Smooth muscle cell (in vitro differentiated cells): ENCODE results near the gene NOVA2. TPM values are rescaled to one million over a fixed set of nuclear protein-coding genes. Genes with fewer than 3 reads are reported as not detected.

ENCODE experiments used
- DNase-seq: peaks from one replicate; lab custom pipeline; 2025; ENCODE audit not compliant: unreplicated experiment; lab: John Stamatoyannopoulos, UW
- H2AFZ ChIP-seq: fragments of 200-600 bp; sonication (generic); 2 replicates; pipeline ENCODE4 v1.6.0; 2016; ENCODE audit warnings: antibody characterized with exemption, low read depth, mild to moderate bottlenecking
- H3F3A ChIP-seq: fragments of 200-600 bp; sonication (generic); 2 replicates; pipeline ENCODE4 v1.6.0; 2017; ENCODE audit warnings: antibody characterized with exemption, low read depth
- H3K27ac ChIP-seq: fragments of 200-600 bp; sonication (generic); 2 replicates; pipeline ENCODE4 v1.5.1; 2016; ENCODE audit warnings: low read depth, mild to moderate bottlenecking
- H3K27me3 ChIP-seq: fragments of 200-600 bp; sonication (generic); 2 replicates; pipeline ENCODE4 v1.6.1; 2016; ENCODE audit warnings: low read depth, mild to moderate bottlenecking
- H3K36me3 ChIP-seq: fragments of 200-600 bp; sonication (generic); 2 replicates; pipeline ENCODE4 v1.5.1; 2016; ENCODE audit warnings: low read depth
- H3K4me1 ChIP-seq: fragments of 200-600 bp; sonication (generic); 2 replicates; pipeline ENCODE4 v1.5.1; 2016; ENCODE audit warnings: low read depth
- H3K4me2 ChIP-seq: fragments of 200-600 bp; sonication (generic); 2 replicates; pipeline ENCODE4 v1.6.0; 2016; ENCODE audit warnings: mild to moderate bottlenecking
- H3K4me3 ChIP-seq: fragments of 200-600 bp; sonication (generic); 2 replicates; pipeline ENCODE4 v1.5.1; 2016; ENCODE audit warnings: mild to moderate bottlenecking
- H3K79me2 ChIP-seq: fragments of 200-600 bp; sonication (generic); 2 replicates; pipeline ENCODE4 v1.6.0; 2016; ENCODE audit warnings: low read depth, mild to moderate bottlenecking
- H3K9ac ChIP-seq: fragments of 200-600 bp; sonication (generic); 2 replicates; pipeline ENCODE4 v1.6.0; 2016; ENCODE audit warnings: low read depth
- H3K9me3 ChIP-seq: fragments of 200-600 bp; sonication (generic); replicated peaks from 2 replicates; pipeline ENCODE4 v1.5.1; 2016; ENCODE audit warnings: low read depth
- H4K20me1 ChIP-seq: fragments of 200-600 bp; sonication (generic); 2 replicates; pipeline ENCODE4 v1.6.0; 2016; ENCODE audit warnings: low read depth
- CTCF ChIP-seq: fragments of 200-600 bp; sonication (generic); IDR thresholded peaks from 2 replicates; pipeline ENCODE4 v1.5.1; 2017; ENCODE audit warnings: borderline replicate concordance, mild to moderate bottlenecking, antibody characterized with exemption; ENCODE audit not compliant: insufficient read depth, poor library complexity, severe bottlenecking
- WGBS: methylation state at CpG from one replicate; pipeline ENCODE4 v1.1.7; 2016; ENCODE audit warnings: low lambda C conversion rate; 5-methylcytosine and 5-hydroxymethylcytosine counted together
- polyA plus RNA-seq: library from polyadenylated mRNA; unstranded; fragments of >200 nt; fragmentation: Nextera tagmentation; extraction: Ambion mirVana; gene quantifications from 2 replicates; pipeline ENCODE4 v1.2.1, GENCODE V29; 2016
- total RNA-seq: library from RNA; depleted of rRNA; stranded (reverse); fragments of >200 nt; gene quantifications from 2 replicates; pipeline ENCODE4 v1.2.3, GENCODE V29; 2014

NOVA2 gene
- 0.04 TPM in 2 replicates for total RNA-seq
- polyA plus RNA-seq: 0.24 TPM in 1 of 2 replicates, not detected in the other

- H3K4me3 ChIP-seq: peak within 1 kb of the TSS; percentile 34
- 9% methylated on average over 12 of the region's 58 CpGs for WGBS
- no peak within 1 kb of the TSS for H2AFZ ChIP-seq
Measured at GRCh38 chr19:45973553-45974338, at the start of gene NOVA2. Gene NOVA2 (minus strand): TSS chr19:45973865. CDS start chr19:45973351, 514 bp downstream.

DNA sequence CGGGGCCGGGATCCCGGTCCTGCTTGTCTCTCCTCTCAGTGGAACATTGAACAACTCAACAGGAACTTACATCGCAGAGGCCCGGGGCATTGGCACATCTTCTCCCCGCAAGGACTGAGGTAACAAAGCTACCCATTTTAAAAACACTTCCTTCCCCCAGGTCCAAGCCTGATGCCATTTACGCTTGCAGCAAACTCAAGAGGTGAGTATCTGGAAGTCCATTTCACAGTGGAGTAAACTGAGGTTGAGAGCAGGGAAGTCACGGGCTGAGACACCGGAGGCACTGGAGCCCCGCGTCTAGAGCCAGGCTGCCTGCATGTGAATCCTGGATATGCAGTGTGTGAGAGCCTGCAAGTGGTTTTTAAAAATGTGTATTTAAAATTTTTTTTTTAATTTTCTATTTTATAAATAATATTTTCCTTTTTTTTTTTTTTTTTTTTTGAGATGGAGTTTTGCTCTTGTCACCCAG is 49.7 kb upstream of the NOVA2 start:
- no peaks in the 10 kb centered on the region for H3K79me2 ChIP-seq
- H3K9ac ChIP-seq: no peak overlapping the region
- WGBS: 95% methylated on average over 11 of the region's 11 CpGs
- no peaks in the 10 kb centered on the region for H3K4me1 ChIP-seq
- no peaks in the 10 kb centered on the region for H4K20me1 ChIP-seq
- no peak overlapping the region for H3K4me3 ChIP-seq
- no peaks in the 10 kb centered on the region for H3K36me3 ChIP-seq
- no peaks in the 10 kb centered on the region for H3F3A ChIP-seq
- H3K27ac ChIP-seq: no peak overlapping the region
- no peaks in the 10 kb centered on the region for H3K27me3 ChIP-seq
- TF ChIP-seq CTCF: no peak
- no peak overlapping the region for H3K4me2 ChIP-seq
- DNase-seq: no peak
- no peak overlapping the region for H2AFZ ChIP-seq
- H3K9me3 ChIP-seq: no peaks in the 10 kb centered on the region

More at GRCh38 chr19:45973553-45974338, at the start of gene NOVA2:
- Histone ChIP-seq H3K27ac (no peak within 1 kb of the TSS), H4K20me1 (no peaks in the 10 kb centered on the region), H3K79me2 (no peaks in the 10 kb centered on the region), H3K4me2 (peak within 1 kb of the TSS; percentile 76), H3K9ac (no peak within 1 kb of the TSS), H3K9me3 (no peaks in the 10 kb centered on the region), H3F3A (no peaks in the 10 kb centered on the region), H3K27me3 (peaks cover 75% of the 10 kb centered on the region), H3K4me1 (no peaks in the 10 kb centered on the region), H3K36me3 (no peaks in the 10 kb centered on the region)
- TF ChIP-seq CTCF: no peak
- DNase-seq: no peak

- 89% methylated on average over 47 of the region's 47 CpGs for WGBS
- no peaks in the 10 kb centered on the region for H3K79me2 ChIP-seq
- no peak within 1 kb of the TSS for H3K4me2 ChIP-seq
Measured at GRCh38 chr19:46022431-46023310, 49.0 kb upstream of the NOVA2 start, which contains the start of gene PGLYRP1. Gene PGLYRP1 (minus strand): TSS chr19:46023053. CDS start chr19:46023021, 32 bp downstream.

More at GRCh38 chr19:46022431-46023310, 49.0 kb upstream of the NOVA2 start, which contains the start of gene PGLYRP1:
- H3K4me3 ChIP-seq: no peak within 1 kb of the TSS
- no peaks in the 10 kb centered on the region for H4K20me1 ChIP-seq
- H3F3A ChIP-seq: no peaks in the 10 kb centered on the region
- no peaks in the 10 kb centered on the region for H3K4me1 ChIP-seq
- H3K27ac ChIP-seq: no peak within 1 kb of the TSS
- H2AFZ ChIP-seq: no peak within 1 kb of the TSS
- H3K9ac ChIP-seq: no peak within 1 kb of the TSS
- H3K27me3 ChIP-seq: no peaks in the 10 kb centered on the region
- H3K36me3 ChIP-seq: no peaks in the 10 kb centered on the region
- no peak for DNase-seq
- no peaks in the 10 kb centered on the region for H3K9me3 ChIP-seq
- no peak for TF ChIP-seq CTCF
